ENCODE data around the gene RARB. TPM values are rescaled to one million over a fixed set of nuclear protein-coding genes. Genes with fewer than 3 reads are reported as not detected.

RARB gene
- total and polyA plus RNA-seq, 2 of the 13 experiments (the other 11 are each of a cell fraction or from before 2014, with no cell fraction given): 0.16 TPM; not detected in 1

DNA sequence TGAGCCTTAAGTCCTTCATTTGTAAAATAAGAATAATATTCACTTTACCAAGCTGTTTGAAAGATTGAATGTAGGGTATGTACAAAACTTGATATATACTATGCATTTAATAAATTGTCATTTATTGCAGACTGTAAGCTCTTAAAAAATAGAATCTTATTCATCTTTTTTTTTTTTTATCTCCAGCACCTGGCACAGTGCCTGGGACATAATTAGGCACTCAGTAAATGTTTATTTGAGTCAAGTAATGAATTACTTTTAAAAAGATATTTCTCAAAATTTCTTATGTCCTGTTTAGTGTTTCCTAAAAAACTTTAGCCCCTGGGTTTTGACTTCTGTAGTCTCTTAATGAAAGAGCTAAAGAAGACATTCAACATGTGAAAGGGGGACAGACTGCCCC is 164.9 kb downstream of the RARB start:
- FAIRE-seq (no peak), ATAC-seq (no peak), DNase-seq (ENCODE audit: low spot score) (no peak)
- CTCF ChIA-PET (ENCODE audit: low intra/inter-chr PET ratio, low total read pairs): interaction anchor here (0.9 to 3.7 kb wide), 3 partner anchors 60 to 819 kb away, joined by 4 to 14 read pairs (median 4); no protein-coding TSS in a partner anchor
- Histone ChIP-seq H3K27me3 (ENCODE audit: control insufficient read depth in 1 of 2, insufficient read depth in 2 of 2, low read length in 2 of 2) (no peaks in the 10 kb centered on the region), H2AFZ (ENCODE audit: low read length) (no peak overlapping the region), H3K9me3 (ENCODE audit: low read length) (no peaks in the 10 kb centered on the region), H4K20me1 (ENCODE audit: insufficient read depth, low read length) (no peaks in the 10 kb centered on the region), H3K4me2 (ENCODE audit: low read depth, low read length) (peak overlapping the region; percentile 55; the same call in 1 of the 2 replicates), H3K4me3 (replicated peaks in 1 of 3; ENCODE audit: insufficient read depth in 1 of 3, low read depth in 2 of 3, low read length in 3 of 3) (no peak overlapping the region), H3K27ac (ENCODE audit: extremely low read length, insufficient read depth, low read length) (no peak overlapping the region), H3K9ac (ENCODE audit: insufficient read depth, low read depth, low read length) (no peak overlapping the region), H3K4me1 (ENCODE audit: insufficient read depth, low read length) (peaks cover 19% of the 10 kb centered on the region), H3K36me3 (replicated peaks in 1 of 2; ENCODE audit: control insufficient read depth in 1 of 2, insufficient read depth in 2 of 2, low read length in 2 of 2) (peaks cover 2% of the 10 kb centered on the region in 2 experiments; a peak in 3 of 5 replicates), H3K79me2 (ENCODE audit: insufficient read depth, low read length) (no peaks in the 10 kb centered on the region)
- in situ Hi-C loops (cut with HindIII; ENCODE audit: extremely low pct_ligation_motif_present, low pct_unique_long_range_greater_than_20kb) (loop anchor here (10.0 kb wide), 2 partner anchors 628 to 818 kb away; no protein-coding TSS in a partner anchor), intact Hi-C loops (cut with micrococcal nuclease; ENCODE audit: unreplicated experiment) (loop anchor here (2.0 to 10.0 kb wide), 3 partner anchors 158 to 908 kb away; no protein-coding TSS in a partner anchor)
- no peak for TF ChIP-seq ZSCAN21 (CRISPR knock-in tag; IDR thresholded peaks at IDR 0.05; ENCODE audit: borderline replicate concordance)
- POLR2A ChIA-PET: no interaction called here
- no TSS peak for BruUV-seq (replicated peaks)

DNA sequence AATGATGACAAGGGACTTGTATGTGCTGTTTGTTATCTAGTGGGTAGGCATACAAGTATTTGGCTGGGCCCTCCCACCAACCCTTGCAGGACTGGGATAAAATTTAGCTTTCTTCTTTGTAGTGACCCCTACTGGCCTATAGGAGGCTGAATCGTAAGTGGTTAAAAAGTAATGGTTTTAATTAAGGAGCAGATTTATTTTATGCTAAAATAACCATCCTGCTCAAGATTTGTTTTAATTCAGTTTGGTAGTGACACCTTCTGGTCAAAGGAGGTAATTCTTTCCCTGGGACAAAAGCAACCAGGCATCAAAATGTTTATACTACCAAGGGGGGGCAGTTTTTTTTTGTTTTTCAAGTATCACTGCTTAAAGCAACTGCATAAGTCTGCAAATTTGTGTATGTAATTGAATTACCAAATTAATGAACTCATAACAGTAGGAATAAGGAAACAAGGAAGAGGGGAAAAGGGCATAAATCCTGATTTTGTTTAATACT is 166.0 kb downstream of the RARB start:
- no peak overlapping the region for H2AFZ ChIP-seq (ENCODE audit: low read length)
- no peak overlapping the region for H3K9ac ChIP-seq (ENCODE audit: insufficient read depth, low read depth, low read length)
- H3K9me3 ChIP-seq (ENCODE audit: low read length): no peaks in the 10 kb centered on the region
- no TSS peak for BruUV-seq (replicated peaks)
- no peaks in the 10 kb centered on the region for H3K79me2 ChIP-seq (ENCODE audit: insufficient read depth, low read length)
- FAIRE-seq (peak; percentile 51), ATAC-seq (peak; percentile 18; the same call in 2 of the 3 replicates), DNase-seq (ENCODE audit: low spot score) (peak; percentile 30)
- no peak overlapping the region for H3K4me2 ChIP-seq (ENCODE audit: low read depth, low read length)
- H3K27me3 ChIP-seq (ENCODE audit: control insufficient read depth in 1 of 2, insufficient read depth in 2 of 2, low read length in 2 of 2): no peaks in the 10 kb centered on the region
- intact Hi-C loops (cut with micrococcal nuclease; ENCODE audit: unreplicated experiment) (loop anchor here (1.0 to 10.0 kb wide), 4 partner anchors 159 to 909 kb away; no protein-coding TSS in a partner anchor), in situ Hi-C loops (cut with HindIII; ENCODE audit: extremely low pct_ligation_motif_present, low pct_unique_long_range_greater_than_20kb) (loop anchor here (10.0 kb wide), 2 partner anchors 629 to 819 kb away; no protein-coding TSS in a partner anchor)
- ChIA-PET CTCF (ENCODE audit: low intra/inter-chr PET ratio, low total read pairs) (interaction anchor here (0.8 to 3.7 kb wide), 2 partner anchors 61 to 631 kb away, joined by 3 to 14 read pairs; no protein-coding TSS in a partner anchor), POLR2A (no interaction called here)
- peaks cover 19% of the 10 kb centered on the region for H3K4me1 ChIP-seq (ENCODE audit: insufficient read depth, low read length)
- no peak overlapping the region for H3K27ac ChIP-seq (ENCODE audit: extremely low read length, insufficient read depth, low read length)
- H3K36me3 ChIP-seq (replicated peaks in 1 of 2; ENCODE audit: control insufficient read depth in 1 of 2, insufficient read depth in 2 of 2, low read length in 2 of 2): peaks cover 3 to 8% of the 10 kb centered on the region in 2 experiments; a peak in 3 of 5 replicates
- WGBS (ENCODE audit: low lambda C conversion rate): 9% methylated on average over 1 of the region's 1 CpG
- no peaks in the 10 kb centered on the region for H4K20me1 ChIP-seq (ENCODE audit: insufficient read depth, low read length)
- no peak overlapping the region for H3K4me3 ChIP-seq (replicated peaks in 1 of 3; ENCODE audit: insufficient read depth in 1 of 3, low read depth in 2 of 3, low read length in 3 of 3)
- TF ChIP-seq, protein P1, sequence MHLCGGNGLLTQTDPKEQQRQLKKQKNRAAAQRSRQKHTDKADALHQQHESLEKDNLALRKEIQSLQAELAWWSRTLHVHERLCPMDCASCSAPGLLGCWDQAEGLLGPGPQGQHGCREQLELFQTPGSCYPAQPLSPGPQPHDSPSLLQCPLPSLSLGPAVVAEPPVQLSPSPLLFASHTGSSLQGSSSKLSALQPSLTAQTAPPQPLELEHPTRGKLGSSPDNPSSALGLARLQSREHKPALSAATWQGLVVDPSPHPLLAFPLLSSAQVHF (CRISPR knock-in tag; IDR thresholded peaks at IDR 0.05): no peak
- TF ChIP-seq NFKB2 (CRISPR knock-in tag; IDR thresholded peaks at IDR 0.05; ENCODE audit: borderline replicate concordance) (no peak), RAD21 (CRISPR knock-in tag; IDR thresholded peaks at IDR 0.05) (0 out of 2 replicates have a peak, but pooled peaks have one; percentile 30), ZZZ3 (CRISPR knock-in tag; IDR thresholded peaks at IDR 0.05; ENCODE audit: borderline replicate concordance) (no peak), SP5 (CRISPR knock-in tag; IDR thresholded peaks at IDR 0.05; ENCODE audit: borderline replicate concordance, low read depth) (no peak), KAT2B (IDR thresholded peaks at IDR 0.05; ENCODE audit: borderline replicate concordance, low read depth, low read length) (no peak), ZNF562 (CRISPR knock-in tag; IDR thresholded peaks at IDR 0.05; ENCODE audit: borderline replicate concordance) (no peak), SP140L (CRISPR knock-in tag; IDR thresholded peaks at IDR 0.05; ENCODE audit: borderline replicate concordance) (no peak)
- TF ChIP-seq, protein P2, sequence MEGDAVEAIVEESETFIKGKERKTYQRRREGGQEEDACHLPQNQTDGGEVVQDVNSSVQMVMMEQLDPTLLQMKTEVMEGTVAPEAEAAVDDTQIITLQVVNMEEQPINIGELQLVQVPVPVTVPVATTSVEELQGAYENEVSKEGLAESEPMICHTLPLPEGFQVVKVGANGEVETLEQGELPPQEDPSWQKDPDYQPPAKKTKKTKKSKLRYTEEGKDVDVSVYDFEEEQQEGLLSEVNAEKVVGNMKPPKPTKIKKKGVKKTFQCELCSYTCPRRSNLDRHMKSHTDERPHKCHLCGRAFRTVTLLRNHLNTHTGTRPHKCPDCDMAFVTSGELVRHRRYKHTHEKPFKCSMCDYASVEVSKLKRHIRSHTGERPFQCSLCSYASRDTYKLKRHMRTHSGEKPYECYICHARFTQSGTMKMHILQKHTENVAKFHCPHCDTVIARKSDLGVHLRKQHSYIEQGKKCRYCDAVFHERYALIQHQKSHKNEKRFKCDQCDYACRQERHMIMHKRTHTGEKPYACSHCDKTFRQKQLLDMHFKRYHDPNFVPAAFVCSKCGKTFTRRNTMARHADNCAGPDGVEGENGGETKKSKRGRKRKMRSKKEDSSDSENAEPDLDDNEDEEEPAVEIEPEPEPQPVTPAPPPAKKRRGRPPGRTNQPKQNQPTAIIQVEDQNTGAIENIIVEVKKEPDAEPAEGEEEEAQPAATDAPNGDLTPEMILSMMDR (CRISPR knock-in tag; IDR thresholded peaks at IDR 0.05): peak; percentile 46

Data from HepG2 (cell line).